Measurements from ENCODE around the gene SULT4A1.

SULT4A1 gene

GRCh38 chr22:43838571-43839307 lies 23.6 kb downstream of the SULT4A1 start:
- TF ChIP-seq, protein P1, sequence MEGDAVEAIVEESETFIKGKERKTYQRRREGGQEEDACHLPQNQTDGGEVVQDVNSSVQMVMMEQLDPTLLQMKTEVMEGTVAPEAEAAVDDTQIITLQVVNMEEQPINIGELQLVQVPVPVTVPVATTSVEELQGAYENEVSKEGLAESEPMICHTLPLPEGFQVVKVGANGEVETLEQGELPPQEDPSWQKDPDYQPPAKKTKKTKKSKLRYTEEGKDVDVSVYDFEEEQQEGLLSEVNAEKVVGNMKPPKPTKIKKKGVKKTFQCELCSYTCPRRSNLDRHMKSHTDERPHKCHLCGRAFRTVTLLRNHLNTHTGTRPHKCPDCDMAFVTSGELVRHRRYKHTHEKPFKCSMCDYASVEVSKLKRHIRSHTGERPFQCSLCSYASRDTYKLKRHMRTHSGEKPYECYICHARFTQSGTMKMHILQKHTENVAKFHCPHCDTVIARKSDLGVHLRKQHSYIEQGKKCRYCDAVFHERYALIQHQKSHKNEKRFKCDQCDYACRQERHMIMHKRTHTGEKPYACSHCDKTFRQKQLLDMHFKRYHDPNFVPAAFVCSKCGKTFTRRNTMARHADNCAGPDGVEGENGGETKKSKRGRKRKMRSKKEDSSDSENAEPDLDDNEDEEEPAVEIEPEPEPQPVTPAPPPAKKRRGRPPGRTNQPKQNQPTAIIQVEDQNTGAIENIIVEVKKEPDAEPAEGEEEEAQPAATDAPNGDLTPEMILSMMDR (conservative IDR thresholded peaks at IDR 0.05; ENCODE audit: low read length): no peak
- DNase-seq (ENCODE audit: low read depth): no peak
- no peak overlapping the region for H3K4me3 ChIP-seq (ENCODE audit: low read length)

GRCh38 chr22:43838161-43838560 lies 24.2 kb downstream of the SULT4A1 start:
- TF ChIP-seq, protein P1 (conservative IDR thresholded peaks at IDR 0.05; ENCODE audit: low read length): no peak
- no peak for DNase-seq (ENCODE audit: low read depth)
- no peak overlapping the region for H3K4me3 ChIP-seq (ENCODE audit: low read length)

DNA sequence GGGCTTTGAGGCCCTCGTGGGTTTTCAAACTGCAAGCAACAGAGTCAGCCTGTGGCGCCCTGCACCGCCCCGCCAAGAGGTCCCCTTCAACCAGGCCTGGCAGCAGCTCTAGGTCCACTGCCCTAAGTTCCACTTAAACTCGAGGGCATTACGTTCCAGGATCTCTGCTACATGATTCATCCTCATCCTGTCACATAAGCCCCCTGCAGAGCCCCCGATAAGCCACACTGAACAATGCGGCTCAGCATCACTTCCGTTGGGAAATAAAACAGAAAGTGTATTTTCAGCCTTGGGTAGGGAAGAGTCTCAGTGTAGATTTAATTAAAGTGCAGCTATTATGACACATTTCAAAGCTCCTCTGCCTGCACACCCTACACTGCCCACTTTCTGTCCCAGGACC lies 24.6 kb downstream of the SULT4A1 start:
- no peak for DNase-seq (ENCODE audit: low read depth)
- no peak overlapping the region for H3K4me3 ChIP-seq (ENCODE audit: low read length)
- TF ChIP-seq, protein P1 (conservative IDR thresholded peaks at IDR 0.05; ENCODE audit: low read length): no peak

GRCh38 chr22:43835736-43836135 lies 26.6 kb downstream of the SULT4A1 start:
- TF ChIP-seq, protein P1 (conservative IDR thresholded peaks at IDR 0.05; ENCODE audit: low read length): no peak
- no peak overlapping the region for H3K4me3 ChIP-seq (ENCODE audit: low read length)

GRCh38 chr22:43835166-43835565 lies 27.1 kb downstream of the SULT4A1 start:
- no peak for DNase-seq (ENCODE audit: low read depth)
- H3K4me3 ChIP-seq (ENCODE audit: low read length): no peak overlapping the region
- TF ChIP-seq, protein P1 (conservative IDR thresholded peaks at IDR 0.05; ENCODE audit: low read length): no peak

More at GRCh38 chr22:43835736-43836135, 26.6 kb downstream of the SULT4A1 start:
- DNase-seq (ENCODE audit: low read depth): no peak

GRCh38 chr22:43833286-43834240 lies 28.8 kb downstream of the SULT4A1 start:
- no peak overlapping the region for H3K4me3 ChIP-seq (ENCODE audit: low read length)
- TF ChIP-seq, protein P1 (conservative IDR thresholded peaks at IDR 0.05; ENCODE audit: low read length): no peak
- DNase-seq (ENCODE audit: low read depth): no peak
